ENCODE data around the gene LRRFIP2.

The LRRFIP2 gene

GRCh38 chr3:37024820-37025405 lies 149.5 kb downstream of the LRRFIP2 start:
- no peak for DNase-seq (ENCODE audit: low read depth in 2 of 2)

- DNase-seq (ENCODE audit: low read depth in 2 of 2): no peak
These were observed 150.3 kb downstream of the LRRFIP2 start for GRCh38 chr3:37024092-37024491.

DNA sequence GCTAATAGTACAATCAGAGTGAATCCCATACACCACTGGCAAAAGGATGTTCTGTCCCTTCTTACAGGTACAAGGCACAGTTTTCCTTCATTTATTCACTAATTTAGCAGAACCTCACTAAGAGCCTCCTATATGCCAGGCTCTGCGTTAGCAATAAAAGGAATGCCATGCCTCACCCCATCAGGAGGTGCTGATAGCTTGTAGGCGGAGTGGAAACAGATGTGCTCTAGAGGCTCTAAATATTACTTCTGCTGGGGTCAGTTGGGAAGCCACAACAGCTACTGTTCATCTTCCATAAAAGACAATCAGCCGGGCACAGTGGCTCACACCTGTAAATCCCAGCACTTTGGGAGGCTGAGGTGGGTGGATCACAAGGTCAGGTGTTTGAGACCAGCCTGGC lies 156.7 kb downstream of the LRRFIP2 start:
- no peak for DNase-seq (ENCODE audit: low read depth in 2 of 2)

- no peak for DNase-seq (ENCODE audit: low read depth in 2 of 2)
These were observed 157.5 kb downstream of the LRRFIP2 start for GRCh38 chr3:37016903-37017302.

DNA sequence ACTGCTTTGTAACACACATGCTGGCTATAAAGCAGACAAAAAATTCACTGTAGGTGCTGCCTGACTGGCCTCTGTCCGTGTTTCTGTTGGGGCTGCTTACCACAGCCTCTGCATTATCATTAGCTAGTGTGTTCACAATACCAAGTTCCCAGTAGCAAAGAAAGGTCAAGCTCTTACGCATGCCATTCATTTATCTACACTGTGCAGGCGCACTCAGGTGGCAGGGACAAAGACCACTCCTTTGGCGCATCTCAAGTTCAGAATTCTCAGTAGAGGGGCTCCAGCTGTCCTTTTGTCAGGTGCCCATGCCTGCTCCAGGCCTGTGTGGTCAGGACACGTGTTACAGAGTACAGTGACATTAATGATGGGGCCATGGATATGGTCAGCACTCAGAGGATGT lies 158.7 kb downstream of the LRRFIP2 start:
- no peak for DNase-seq (ENCODE audit: low read depth in 2 of 2)

- DNase-seq (ENCODE audit: low read depth in 2 of 2): no peak
These were observed 159.8 kb downstream of the LRRFIP2 start for GRCh38 chr3:37014620-37015019.

Data from stimulated activated CD8-positive, alpha-beta memory T cell treated with anti-CD3 and anti-CD28 coated beads, Interleukin-7, amount 100 ng/mL, for 1 hour (primary cell).